HG02678 (cell line): Measurements from ENCODE around the gene PIK3C2G.
"Not testable (repeated sequence)": the region's sequence is repeated elsewhere in the genome, so short reads cannot be mapped to it uniquely, and the experiment has no call there.

Experiments used
- ATAC-seq: cut with Tn5 transposase; IDR thresholded peaks from one replicate; pipeline ENCODE4 v1.9.1; 2021; ENCODE audit warnings: mild to moderate bottlenecking, moderate library complexity; ENCODE audit not compliant: unreplicated experiment

PIK3C2G gene

GRCh38 chr12:18689771-18690170 lies 428.5 kb downstream of the PIK3C2G start:
- no peak for ATAC-seq

GRCh38 chr12:18690653-18691052 lies 429.3 kb downstream of the PIK3C2G start:
- no peak for ATAC-seq

DNA sequence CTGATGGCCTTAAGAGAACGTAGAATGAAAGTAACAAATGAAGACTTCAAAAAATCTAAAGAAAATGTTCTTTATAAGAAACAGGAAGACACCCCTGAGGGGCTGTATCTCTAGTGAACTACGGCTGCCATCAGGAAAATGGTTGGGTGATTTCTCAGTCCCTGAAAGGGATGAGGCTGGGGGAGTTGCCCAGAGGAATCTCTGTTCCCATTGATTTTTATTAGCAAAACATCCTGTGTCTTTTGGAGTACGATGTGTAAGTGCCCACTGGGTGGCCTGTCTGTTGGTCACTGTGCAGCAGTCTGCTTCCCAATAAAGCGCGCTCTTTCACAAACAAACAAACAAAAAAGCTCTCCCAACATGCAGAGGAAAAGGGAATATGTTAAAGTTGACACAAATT lies 432.7 kb downstream of the PIK3C2G start:
- ATAC-seq = not testable (repeated sequence)

DNA sequence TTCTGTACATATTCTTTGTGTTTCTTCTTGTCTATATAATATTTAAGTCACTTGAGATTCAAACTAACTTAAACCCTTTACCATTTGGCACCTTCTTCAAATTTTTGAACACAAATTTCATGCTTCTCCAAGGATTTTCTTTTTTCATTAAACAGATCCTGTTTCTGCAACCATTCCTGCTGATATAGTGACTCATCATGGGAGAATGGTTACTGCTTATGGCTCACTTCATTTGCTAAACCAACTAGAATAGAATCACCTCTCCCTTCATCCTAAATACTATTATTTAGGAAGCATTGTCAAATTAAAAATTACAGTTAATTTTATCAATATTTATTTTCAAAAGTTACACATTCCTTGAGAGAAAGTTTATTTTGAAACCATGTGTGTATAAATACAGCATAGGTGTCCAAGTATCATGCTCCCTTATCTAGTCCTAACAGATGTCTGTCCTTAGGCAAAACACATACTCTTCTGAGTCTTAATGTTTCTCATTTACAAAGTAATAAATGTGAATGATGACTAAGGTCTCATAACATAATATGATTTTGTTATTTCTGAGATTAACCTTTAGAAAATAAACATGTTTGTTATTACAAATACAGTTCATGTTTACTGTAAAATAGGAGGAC lies 435.8 kb downstream of the PIK3C2G start:
- no peak for ATAC-seq
